H1 (cell line): ENCODE results near the gene CACNA2D3. TPM values are rescaled to one million over a fixed set of nuclear protein-coding genes. Genes with fewer than 3 reads are reported as not detected.

Experiments used
- SIX5 ChIP-seq: IDR thresholded peaks from 2 replicates; pipeline ENCODE4 v1.6.1; 2011; ENCODE audit warnings: mild to moderate bottlenecking, low read depth, low read length
- SUZ12 ChIP-seq: fragments of 200-600 bp; sonication (generic); IDR thresholded peaks from 2 replicates; pipeline ENCODE4 v1.6.1; 2012; ENCODE audit warnings: mild to moderate bottlenecking, inconsistent platforms, low read length, moderate library complexity, mixed read lengths
- polyA plus RNA-seq, 7 experiments: library from polyadenylated mRNA; depleted of rRNA in 3 of 7; stranded (reverse) in 5 of 7; unstranded in 2 of 7; fragments of >200 nt in 5 of 7; fragments of 200-250 nt in 2 of 7; gene quantifications; 1 replicate in 5 of 7; 2 replicates in 1 of 7; 4 replicates in 1 of 7; pipeline versions ENCODE4 v1.2.1 to v1.2.3, GENCODE V29; 2011 to 2013; ENCODE audit warnings: missing spikeins in 2 of 7, mixed read lengths in 2 of 7
- total RNA-seq: library from RNA; stranded (reverse); fragmentation: NEBNext Ultra II Directional; extraction: Animal tissue kit (Norgen Biotek cat#: 25700); gene quantifications from 2 replicates; pipeline ENCODE4 v1.2.1, GENCODE V29; 2021

CACNA2D3 gene
- total and polyA plus RNA-seq, 2 of the 8 experiments (the other 6 are each of a cell fraction or from before 2014, with no cell fraction given) = 1.5 to 1.8 TPM

DNA sequence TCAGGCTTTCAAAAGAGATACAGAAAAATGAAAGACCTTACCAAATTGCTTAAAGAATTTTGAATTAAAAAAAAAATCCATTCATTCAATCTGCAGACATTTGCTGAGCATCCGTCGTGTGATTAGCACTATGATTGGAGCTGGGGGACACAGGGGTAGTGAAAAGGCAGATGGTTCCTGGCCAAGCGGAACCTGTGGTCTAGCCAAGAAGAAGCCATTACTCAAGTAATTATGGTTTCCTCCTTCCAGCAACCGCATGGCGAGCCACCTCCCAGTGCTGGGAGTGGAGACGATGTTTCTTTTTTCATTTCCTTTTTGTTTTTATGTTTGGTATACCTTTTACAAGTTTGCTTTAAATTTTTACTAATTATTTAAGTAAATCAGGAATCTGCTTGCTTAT, 140.2 kb downstream of the CACNA2D3 start (continued):
- no peak for TF ChIP-seq SUZ12
- no peak for TF ChIP-seq SIX5
